IMR-90 (cell line): Measurements from ENCODE around the gene KCNQ1.
A peak's percentile ranks its signal among the peaks of the same experiment; 100 is the strongest.

Source experiments
- BHLHE40 ChIP-seq: fragments of 150-350 bp; IDR thresholded peaks from 2 replicates; pipeline ENCODE4 v1.6.1; 2016; ENCODE audit warnings: mild to moderate bottlenecking, low read depth, low read length
- CEBPB ChIP-seq: IDR thresholded peaks from 2 replicates; pipeline ENCODE4 v1.6.1; 2012; ENCODE audit warnings: low read depth, low read length, improper control_type of control experiment
- CHD1 ChIP-seq: IDR thresholded peaks from 2 replicates; pipeline ENCODE4 v1.6.1; 2012; ENCODE audit warnings: low read depth, low read length, improper control_type of control experiment
- CTCF ChIP-seq: conservative IDR thresholded peaks from 2 replicates; pipeline ENCODE4 v1.5.1; 2012; ENCODE audit warnings: mild to moderate bottlenecking, low read depth, low read length, improper control_type of control experiment
- FOS ChIP-seq: fragments of 150-350 bp; IDR thresholded peaks from 2 replicates; pipeline ENCODE4 v1.6.1; 2016; ENCODE audit warnings: low read depth, low read length
- MXI1 ChIP-seq: IDR thresholded peaks from 2 replicates; pipeline ENCODE4 v1.6.1; 2012; ENCODE audit warnings: low read depth, mild to moderate bottlenecking, low read length, moderate library complexity, borderline replicate concordance
- NFE2L2 ChIP-seq: fragments of 150-350 bp; IDR thresholded peaks from 2 replicates; pipeline ENCODE4 v1.6.1; 2016; ENCODE audit warnings: low read depth, mild to moderate bottlenecking, low read length
- POLR2A ChIP-seq: IDR thresholded peaks from 2 replicates; pipeline ENCODE4 v1.6.1; 2012; ENCODE audit warnings: mild to moderate bottlenecking, low read depth, low read length
- SMC3 ChIP-seq: fragments of 150-350 bp; IDR thresholded peaks from 2 replicates; pipeline ENCODE4 v1.6.1; 2016; ENCODE audit warnings: low read depth, mild to moderate bottlenecking, antibody characterized with exemption, low read length, moderate library complexity
- USF2 ChIP-seq: fragments of 150-350 bp; IDR thresholded peaks from 2 replicates; pipeline ENCODE4 v1.6.1; 2017; ENCODE audit warnings: mild to moderate bottlenecking, antibody characterized with exemption, low read length, low read depth
- TF ChIP-seq, protein P1 (sequence below): fragments of 150-350 bp; IDR thresholded peaks from 2 replicates; pipeline ENCODE4 v1.6.1; 2016; ENCODE audit warnings: low read depth, mild to moderate bottlenecking, low read length, moderate library complexity, borderline replicate concordance

- TF ChIP-seq CTCF, result no peak
- TF ChIP-seq POLR2A, result peak; percentile 79
- no peak for TF ChIP-seq CEBPB
- TF ChIP-seq FOS, result no peak
- TF ChIP-seq BHLHE40, result no peak
- TF ChIP-seq SMC3, result no peak
- TF ChIP-seq MXI1, result no peak
- TF ChIP-seq NFE2L2, result no peak
- no peak for TF ChIP-seq CHD1
- TF ChIP-seq USF2, result no peak
- TF ChIP-seq, protein P1, sequence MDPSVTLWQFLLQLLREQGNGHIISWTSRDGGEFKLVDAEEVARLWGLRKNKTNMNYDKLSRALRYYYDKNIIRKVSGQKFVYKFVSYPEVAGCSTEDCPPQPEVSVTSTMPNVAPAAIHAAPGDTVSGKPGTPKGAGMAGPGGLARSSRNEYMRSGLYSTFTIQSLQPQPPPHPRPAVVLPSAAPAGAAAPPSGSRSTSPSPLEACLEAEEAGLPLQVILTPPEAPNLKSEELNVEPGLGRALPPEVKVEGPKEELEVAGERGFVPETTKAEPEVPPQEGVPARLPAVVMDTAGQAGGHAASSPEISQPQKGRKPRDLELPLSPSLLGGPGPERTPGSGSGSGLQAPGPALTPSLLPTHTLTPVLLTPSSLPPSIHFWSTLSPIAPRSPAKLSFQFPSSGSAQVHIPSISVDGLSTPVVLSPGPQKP, result no peak
Observed at GRCh38 chr11:2885678-2886081, 440.9 kb downstream of the KCNQ1 start, which contains the start of gene CDKN1C.
